Fibroblast of villous mesenchyme (primary cell): ENCODE results near the gene TEX36. TPM values are rescaled to one million over a fixed set of nuclear protein-coding genes. Genes with fewer than 3 reads are reported as not detected.
"Not testable (repeated sequence)": the region's sequence is repeated elsewhere in the genome, so short reads cannot be mapped to it uniquely, and the experiment has no call there.

Experiments
- DNase-seq: peaks from one replicate; pipeline ENCODE4 v3.0.0-alpha.2; 2010; ENCODE audit warnings: low read depth
- H3K4me3 ChIP-seq: 2 replicates; pipeline ENCODE4 v1.5.1; 2011; ENCODE audit warnings: low read depth, mild to moderate bottlenecking, low read length
- CTCF ChIP-seq: IDR thresholded peaks from 2 replicates; pipeline ENCODE4 v1.5.1; 2012; ENCODE audit warnings: low read depth, mild to moderate bottlenecking, low read length; ENCODE audit not compliant: insufficient read depth
- total RNA-seq: library from RNA; depleted of rRNA; stranded (reverse); fragments of >200 nt; gene quantifications from 2 replicates; pipeline ENCODE4 v1.2.3, GENCODE V29; 2012

TEX36 gene
- total RNA-seq, 1 donor: not detected

- TF ChIP-seq CTCF: no peak
- H3K4me3 ChIP-seq: no peak overlapping the region
- no peak for DNase-seq
These were observed 58.2 kb downstream of the TEX36 start for GRCh38 chr10:125624800-125625199.

- no peak overlapping the region for H3K4me3 ChIP-seq
- TF ChIP-seq CTCF: no peak
- DNase-seq: no peak
These were observed 61.9 kb downstream of the TEX36 start for GRCh38 chr10:125621052-125621451.

- no peak for DNase-seq
- H3K4me3 ChIP-seq: no peak overlapping the region
- no peak for TF ChIP-seq CTCF
These were observed 62.6 kb downstream of the TEX36 start for GRCh38 chr10:125620401-125620800.

- not testable (repeated sequence) for H3K4me3 ChIP-seq, DNase-seq
These were observed 69.9 kb downstream of the TEX36 start for GRCh38 chr10:125613062-125613461.

- TF ChIP-seq CTCF: no peak
- no peak for DNase-seq
- no peak overlapping the region for H3K4me3 ChIP-seq
These were observed 71.2 kb downstream of the TEX36 start for GRCh38 chr10:125611756-125612155.

- no peak overlapping the region for H3K4me3 ChIP-seq
- DNase-seq: no peak
- no peak for TF ChIP-seq CTCF
These were observed 71.7 kb downstream of the TEX36 start for GRCh38 chr10:125611216-125611615.

GRCh38 chr10:125609859-125610258 lies 73.1 kb downstream of the TEX36 start:
- DNase-seq: no peak
- no peak overlapping the region for H3K4me3 ChIP-seq
- no peak for TF ChIP-seq CTCF
